ENCODE data around the gene SRCIN1. TPM values are rescaled to one million over a fixed set of nuclear protein-coding genes. Genes with fewer than 3 reads are reported as not detected.

Gene SRCIN1
- total RNA-seq, 3 donors from 2014 or later = 2.3 to 7.0 (median 2.5) TPM

GRCh38 chr17:38568274-38568673 lies 37.5 kb downstream of the SRCIN1 start:
- no peak for TF ChIP-seq CTCF (IDR thresholded peaks at IDR 0.05)
- Histone ChIP-seq H3K9me3 (no peaks in the 10 kb centered on the region), H3K4me1 (ENCODE audit: low read depth) (no peaks in the 10 kb centered on the region), H3K4me3 (no peak overlapping the region), H3K36me3 (ENCODE audit: low read depth) (no peaks in the 10 kb centered on the region)
- DNase-seq = no peak
- no peak for ATAC-seq
- intact Hi-C loops (cut with DNase I, micrococcal nuclease) = no loop called here

DNA sequence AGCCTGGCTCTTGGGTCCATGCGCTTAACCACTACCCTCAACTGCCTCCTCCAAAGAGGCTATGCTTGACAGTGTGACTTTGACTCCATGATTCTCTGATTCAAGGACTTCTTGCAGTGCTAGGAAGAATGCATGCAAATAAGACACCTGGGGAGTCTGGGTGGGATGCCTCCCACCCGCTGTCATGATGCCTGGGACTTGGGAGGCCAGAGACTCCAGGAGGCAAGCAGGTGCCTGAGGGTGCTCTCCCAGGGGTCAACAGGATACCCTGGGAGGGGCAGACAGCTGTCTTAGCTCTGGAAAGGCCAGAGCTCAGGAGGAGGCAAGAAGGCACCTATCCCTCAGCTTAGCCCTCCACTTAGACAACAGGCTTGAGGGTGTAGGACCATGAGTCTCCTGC lies 38.4 kb downstream of the SRCIN1 start:
- Histone ChIP-seq H3K4me1 (ENCODE audit: low read depth) (no peaks in the 10 kb centered on the region), H3K9me3 (no peaks in the 10 kb centered on the region), H3K4me3 (no peak overlapping the region), H3K36me3 (ENCODE audit: low read depth) (no peaks in the 10 kb centered on the region)
- no peak for DNase-seq
- intact Hi-C loops (cut with DNase I, micrococcal nuclease) = no loop called here
- no peak for ATAC-seq
- TF ChIP-seq CTCF (IDR thresholded peaks at IDR 0.05) = no peak

GRCh38 chr17:38566666-38567031 lies 39.1 kb downstream of the SRCIN1 start:
- no peaks in the 10 kb centered on the region for H3K36me3 ChIP-seq (ENCODE audit: low read depth)
- DNase-seq (no peak), ATAC-seq (no peak)
- TF ChIP-seq CTCF (IDR thresholded peaks at IDR 0.05) = no peak
- H3K4me3 ChIP-seq = no peak overlapping the region
- intact Hi-C loops (cut with DNase I, micrococcal nuclease) = no loop called here
- H3K4me1 ChIP-seq (ENCODE audit: low read depth) = no peaks in the 10 kb centered on the region
- no peaks in the 10 kb centered on the region for H3K9me3 ChIP-seq

- Histone ChIP-seq H3K9me3 (no peaks in the 10 kb centered on the region), H3K36me3 (ENCODE audit: low read depth) (no peaks in the 10 kb centered on the region), H3K4me3 (no peak overlapping the region), H3K4me1 (ENCODE audit: low read depth) (no peaks in the 10 kb centered on the region)
- TF ChIP-seq CTCF (IDR thresholded peaks at IDR 0.05) = no peak
- DNase-seq = no peak
- ATAC-seq = no peak
- intact Hi-C loops (cut with DNase I, micrococcal nuclease) = no loop called here
Measured at GRCh38 chr17:38565853-38566665, 39.7 kb downstream of the SRCIN1 start.

GRCh38 chr17:38564869-38565268 lies 40.9 kb downstream of the SRCIN1 start:
- TF ChIP-seq CTCF (IDR thresholded peaks at IDR 0.05) = no peak
- intact Hi-C loops (cut with DNase I, micrococcal nuclease) = no loop called here
- no peak for ATAC-seq
- H3K9me3 ChIP-seq = no peaks in the 10 kb centered on the region
- no peak overlapping the region for H3K4me3 ChIP-seq
- no peaks in the 10 kb centered on the region for H3K36me3 ChIP-seq (ENCODE audit: low read depth)
- peaks cover 3% of the 10 kb centered on the region for H3K4me1 ChIP-seq (ENCODE audit: low read depth)
- DNase-seq = no peak
